Glomerular visceral epithelial cell (primary cell): ENCODE measurements around the gene DEAF1.

Experiments
- DNase-seq: peaks from one replicate; pipeline ENCODE4 v3.0.0-alpha.2; 2016; ENCODE audit errors: extremely low spot score

Gene DEAF1

GRCh38 chr11:645536-645935 is 49.5 kb downstream of the DEAF1 start:
- DNase-seq, result no peak

GRCh38 chr11:643849-644738 is 50.9 kb downstream of the DEAF1 start:
- no peak for DNase-seq

GRCh38 chr11:643366-643765 is 51.7 kb downstream of the DEAF1 start:
- DNase-seq, result no peak

GRCh38 chr11:641806-642370 is 53.1 kb downstream of the DEAF1 start:
- DNase-seq, result no peak

DNA sequence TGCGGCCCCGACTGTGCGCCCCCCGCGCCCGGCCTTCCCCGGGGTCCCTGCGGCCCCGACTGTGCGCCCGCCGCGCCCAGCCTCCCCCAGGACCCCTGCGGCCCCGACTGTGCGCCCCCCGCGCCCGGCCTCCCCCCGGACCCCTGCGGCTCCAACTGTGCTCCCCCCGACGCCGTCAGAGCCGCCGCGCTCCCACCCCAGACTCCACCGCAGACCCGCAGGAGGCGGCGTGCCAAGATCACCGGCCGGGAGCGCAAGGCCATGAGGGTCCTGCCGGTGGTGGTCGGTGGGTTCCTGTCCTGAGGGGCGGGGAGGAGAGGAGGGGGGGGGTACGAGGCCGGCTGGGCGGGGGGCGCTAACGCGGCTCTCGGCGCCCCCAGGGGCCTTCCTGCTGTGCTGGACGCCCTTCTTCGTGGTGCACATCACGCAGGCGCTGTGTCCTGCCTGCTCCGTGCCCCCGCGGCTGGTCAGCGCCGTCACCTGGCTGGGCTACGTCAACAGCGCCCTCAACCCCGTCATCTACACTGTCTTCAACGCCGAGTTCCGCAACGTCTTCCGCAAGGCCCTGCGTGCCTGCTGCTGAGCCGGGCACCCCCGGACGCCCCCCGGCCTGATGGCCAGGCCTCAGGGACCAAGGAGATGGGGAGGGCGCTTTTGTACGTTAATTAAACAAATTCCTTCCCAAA is 54.9 kb downstream of the DEAF1 start:
- DNase-seq, result no peak

GRCh38 chr11:639332-639955 is 55.6 kb downstream of the DEAF1 start:
- DNase-seq, result no peak

GRCh38 chr11:638631-639331 is 56.2 kb downstream of the DEAF1 start:
- no peak for DNase-seq

GRCh38 chr11:637593-638521 is 57.2 kb downstream of the DEAF1 start:
- DNase-seq, result no peak

- no peak for DNase-seq
Measured at GRCh38 chr11:637333-637592, 57.8 kb downstream of the DEAF1 start.

- DNase-seq, result no peak
Measured at GRCh38 chr11:636511-637332, 58.3 kb downstream of the DEAF1 start, which contains the start of gene DRD4. Gene DRD4, plus strand, starts transcription at chr11:637269. Its CDS starts 36 bp downstream, at chr11:637305.

DNA sequence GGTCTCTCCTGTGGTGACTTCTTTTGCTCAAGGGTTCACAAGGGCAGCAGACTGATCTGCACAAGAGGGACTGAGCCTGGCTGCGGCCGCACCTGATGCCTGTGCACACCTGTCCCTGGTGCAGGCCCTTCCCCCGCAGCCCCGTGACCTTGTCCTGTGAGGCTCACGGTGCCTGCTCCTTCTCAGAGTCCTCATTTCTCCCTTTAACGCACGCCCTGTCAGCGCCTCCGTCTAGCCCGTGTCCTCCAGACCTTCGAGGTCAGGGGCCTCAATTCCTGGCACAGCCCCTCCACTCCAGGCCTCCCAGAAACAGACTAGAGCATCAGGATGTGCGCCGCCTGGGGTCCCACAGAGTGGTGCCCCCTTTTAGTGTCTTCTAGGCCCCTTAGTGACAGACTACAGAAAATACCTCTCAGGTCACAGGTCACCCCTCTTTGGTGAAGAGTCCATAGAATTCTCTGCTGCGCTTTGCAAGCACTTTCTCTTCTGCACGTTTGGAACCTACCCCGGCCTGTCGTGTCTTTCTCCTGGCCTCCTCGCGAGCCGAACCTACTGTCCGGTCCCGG is 59.0 kb downstream of the DEAF1 start:
- no peak for DNase-seq

GRCh38 chr11:630871-631270 is 64.2 kb downstream of the DEAF1 start:
- no peak for DNase-seq

DNA sequence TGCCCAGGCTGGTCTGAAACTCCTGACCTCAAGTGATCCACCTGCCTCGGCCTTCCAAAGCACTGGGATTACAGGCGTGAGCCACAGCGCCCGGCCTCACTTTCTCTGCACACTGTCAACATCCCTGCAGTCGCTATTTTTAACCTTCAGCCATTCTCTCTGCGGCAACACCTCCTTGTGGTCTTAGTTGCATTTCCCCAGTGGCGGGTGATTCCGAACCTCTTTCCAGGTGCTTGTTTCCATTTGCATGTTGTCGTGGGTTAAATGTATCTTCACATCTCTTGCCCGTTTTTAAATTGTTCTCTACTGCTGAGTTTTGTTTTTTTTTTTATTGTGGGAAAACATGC is 65.8 kb downstream of the DEAF1 start:
- no peak for DNase-seq

DNA sequence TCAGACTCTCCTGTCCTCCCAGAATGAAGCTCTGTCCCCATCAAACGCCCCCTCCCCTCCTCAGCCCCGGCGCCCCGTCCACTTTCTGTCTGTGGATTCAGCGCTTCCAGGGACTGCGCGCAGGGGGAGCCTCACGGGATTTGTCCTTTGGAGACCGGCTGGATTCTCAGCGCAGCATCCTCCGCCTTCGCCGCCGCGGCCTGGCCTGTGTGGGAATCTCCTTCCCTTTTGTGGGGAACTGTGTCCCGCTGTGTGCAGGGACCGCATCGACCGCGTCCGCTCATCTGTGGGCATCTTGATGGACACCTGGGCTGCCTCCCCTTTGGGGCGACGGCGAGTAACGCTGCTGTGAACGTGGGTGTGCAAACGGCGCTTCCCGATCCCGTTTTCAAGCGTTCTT is 67.0 kb downstream of the DEAF1 start:
- DNase-seq, result no peak

GRCh38 chr11:627308-627576 is 67.8 kb downstream of the DEAF1 start:
- DNase-seq, result no peak

GRCh38 chr11:626475-627307 is 68.3 kb downstream of the DEAF1 start, which contains the start of gene SCT:
Gene SCT, minus strand, starts transcription at chr11:627181. Its CDS starts 38 bp downstream, at chr11:627143.
- no peak for DNase-seq

GRCh38 chr11:625636-626268 is 69.3 kb downstream of the DEAF1 start:
- DNase-seq, result no peak
